ENCODE data around the gene MSRB3. TPM values are rescaled to one million over a fixed set of nuclear protein-coding genes. Genes with fewer than 3 reads are reported as not detected.

Gene MSRB3
- total RNA-seq, 2 donors from 2014 or later, result 0.16 to 0.24 TPM

GRCh38 chr12:65508276-65509035 lies 230.0 kb downstream of the MSRB3 start:
- DNase-seq, result no peak
- Mint-ChIP-seq H3K27me3 (ENCODE audit: low read depth) (no peaks in the 10 kb centered on the region), H3K27ac (no peak overlapping the region), H3K36me3 (ENCODE audit: insufficient read depth in 2 of 2) (no peaks in the 10 kb centered on the region), H3K9me3 (peaks cover 0 to 2% of the 10 kb centered on the region in 2 donors), H3K4me1 (ENCODE audit: low read depth) (no peaks in the 10 kb centered on the region), H3K4me3 (no peak overlapping the region)
- no peak for ATAC-seq (replicated peaks in 1 of 2)

GRCh38 chr12:65510007-65510406 lies 231.5 kb downstream of the MSRB3 start:
- Mint-ChIP-seq H3K27ac (no peak overlapping the region), H3K27me3 (ENCODE audit: low read depth) (no peaks in the 10 kb centered on the region)

GRCh38 chr12:65510584-65511050 lies 232.1 kb downstream of the MSRB3 start:
- H3K36me3 Mint-ChIP-seq (ENCODE audit: insufficient read depth in 2 of 2), result no peaks in the 10 kb centered on the region
- no peak overlapping the region for H3K4me3 Mint-ChIP-seq
- H3K9me3 Mint-ChIP-seq, result peaks cover 0 to 2% of the 10 kb centered on the region in 2 donors
- DNase-seq (no peak), ATAC-seq (replicated peaks in 1 of 2) (no peak)
- H3K27ac Mint-ChIP-seq, result no peak overlapping the region
- no peaks in the 10 kb centered on the region for H3K4me1 Mint-ChIP-seq (ENCODE audit: low read depth)
- H3K27me3 Mint-ChIP-seq (ENCODE audit: low read depth), result no peaks in the 10 kb centered on the region

More at GRCh38 chr12:65510007-65510406, 231.5 kb downstream of the MSRB3 start:
- Mint-ChIP-seq H3K4me3 (no peak overlapping the region), H3K36me3 (ENCODE audit: insufficient read depth in 2 of 2) (no peaks in the 10 kb centered on the region), H3K9me3 (peaks cover 0 to 2% of the 10 kb centered on the region in 2 donors), H3K4me1 (ENCODE audit: low read depth) (no peaks in the 10 kb centered on the region)
- DNase-seq (no peak), ATAC-seq (replicated peaks in 1 of 2) (no peak)

- H3K27ac Mint-ChIP-seq, result no peak overlapping the region
- H3K4me3 Mint-ChIP-seq, result no peak overlapping the region
- DNase-seq, result no peak
- no peaks in the 10 kb centered on the region for H3K36me3 Mint-ChIP-seq (ENCODE audit: insufficient read depth in 2 of 2)
- H3K27me3 Mint-ChIP-seq (ENCODE audit: low read depth), result no peaks in the 10 kb centered on the region
- peaks cover 0 to 2% of the 10 kb centered on the region in 2 donors for H3K9me3 Mint-ChIP-seq
- no peaks in the 10 kb centered on the region for H3K4me1 Mint-ChIP-seq (ENCODE audit: low read depth)
- no peak for ATAC-seq (replicated peaks in 1 of 2)
Observed at GRCh38 chr12:65511134-65511834, 232.8 kb downstream of the MSRB3 start.

- no peaks in the 10 kb centered on the region for H3K27me3 Mint-ChIP-seq (ENCODE audit: low read depth)
- H3K4me3 Mint-ChIP-seq, result no peak overlapping the region
- peaks cover 0 to 2% of the 10 kb centered on the region in 2 donors for H3K9me3 Mint-ChIP-seq
- no peaks in the 10 kb centered on the region for H3K4me1 Mint-ChIP-seq (ENCODE audit: low read depth)
- H3K36me3 Mint-ChIP-seq (ENCODE audit: insufficient read depth in 2 of 2), result no peaks in the 10 kb centered on the region
- DNase-seq (no peak), ATAC-seq (replicated peaks in 1 of 2) (no peak)
- H3K27ac Mint-ChIP-seq, result no peak overlapping the region
Observed at GRCh38 chr12:65511912-65512311, 233.4 kb downstream of the MSRB3 start.

Other genes with a start within 250 kb of the MSRB3 start
- under 1 TPM in 1 of 2 donors, not detected in 1; 0.22 TPM for gene WIF1, start 157.4 kb upstream of the MSRB3 start, total RNA-seq
- 10 to 100 TPM; 20.2 to 27.3 TPM for gene LEMD3, start 109.1 kb upstream of the MSRB3 start, total RNA-seq